H1 (cell line): ENCODE measurements around the gene CPM. TPM values are rescaled to one million over a fixed set of nuclear protein-coding genes. Genes with fewer than 3 reads are reported as not detected.

ENCODE experiments used
- CTCF ChIA-PET: fragments of 300-600 bp; sonication (Branson Sonifier 250); formaldehyde crosslinking; loops from one replicate; lab custom pipeline; 2021; ENCODE audit not compliant: partially characterized antibody; lab: Charles Lee
- POLR2A ChIA-PET: fragments of 300-600 bp; sonication (Branson Sonifier 250); formaldehyde crosslinking; loops from one replicate; lab custom pipeline; 2021; ENCODE audit warnings: inconsistent platforms; ENCODE audit not compliant: partially characterized antibody; lab: Charles Lee
- DNase-seq, 2 experiments: peaks; one replicate each; pipeline versions ENCODE4 v3.0.0 to v3.0.0-alpha.2; 2010 to 2022; ENCODE audit warnings: low spot score in 2 of 2, low read depth in 1 of 2, mixed read lengths in 1 of 2
- FAIRE-seq: peaks from 2 replicates; lab custom pipeline; 2011; peaks lifted over from hg19 to GRCh38; lab: Jason Lieb, UNC
- H2AFZ ChIP-seq: 2 replicates; pipeline ENCODE4 v1.8.1; 2012; ENCODE audit warnings: low read length, inconsistent platforms
- H2AK5ac ChIP-seq: 2 replicates; pipeline ENCODE4 v1.6.1; 2013; ENCODE audit warnings: low read depth, low read length
- H2BK120ac ChIP-seq: replicated peaks from 2 replicates; pipeline ENCODE3; 2013; ENCODE audit warnings: low read depth, low read length, inconsistent platforms
- H2BK12ac ChIP-seq: 2 replicates; pipeline ENCODE4 v1.6.1; 2013; ENCODE audit warnings: low read depth, low read length
- H2BK15ac ChIP-seq: 2 replicates; pipeline ENCODE4 v1.6.1; 2013; ENCODE audit warnings: low read length
- H2BK20ac ChIP-seq: 2 replicates; pipeline ENCODE4 v1.6.1; 2013; ENCODE audit warnings: low read length
- H2BK5ac ChIP-seq: 2 replicates; pipeline ENCODE4 v1.6.1; 2013; ENCODE audit warnings: low read depth, low read length
- H3K14ac ChIP-seq: 2 replicates; pipeline ENCODE4 v1.6.1; 2013; ENCODE audit warnings: inconsistent platforms; ENCODE audit not compliant: insufficient read length
- H3K18ac ChIP-seq: 2 replicates; pipeline ENCODE4 v1.6.1; 2013; ENCODE audit warnings: low read length; ENCODE audit errors: extremely low read depth
- H3K23ac ChIP-seq: 2 replicates; pipeline ENCODE4 v1.6.1; 2013; ENCODE audit warnings: inconsistent platforms; ENCODE audit not compliant: insufficient read length
- H3K23me2 ChIP-seq: 2 replicates; pipeline ENCODE4 v1.6.1; 2013; ENCODE audit warnings: low read depth, low read length
- H3K27ac ChIP-seq: 2 replicates; pipeline ENCODE4 v1.6.1; 2011; ENCODE audit warnings: low read depth, low read length, inconsistent platforms
- H3K27me3 ChIP-seq, 4 experiments: replicated peaks in 1 of 4; 1 replicate in 1 of 4; 2 replicates in 3 of 4; pipeline versions ENCODE4 v1.6.1 to v1.8.1; 2011 to 2013; ENCODE audit warnings: low read length in 3 of 4, mild to moderate bottlenecking in 3 of 4, inconsistent platforms in 2 of 4, mixed read lengths in 2 of 4, moderate library complexity in 1 of 4; ENCODE audit not compliant: control insufficient read depth in 3 of 4, insufficient read depth in 3 of 4; ENCODE audit errors: extremely low read depth in 1 of 4
- H3K36me3 ChIP-seq, 4 experiments: 2 replicates each; pipeline versions ENCODE4 v1.6.1 to v1.8.1; 2011 to 2013; ENCODE audit warnings: mild to moderate bottlenecking in 4 of 4, low read length in 3 of 4, moderate library complexity in 2 of 4, control low read depth in 1 of 4, inconsistent platforms in 1 of 4; ENCODE audit not compliant: insufficient read depth in 4 of 4, control insufficient read depth in 2 of 4
- H3K4ac ChIP-seq: replicated peaks from 2 replicates; pipeline ENCODE3; 2013; ENCODE audit warnings: low read length, low read depth, mixed read lengths, inconsistent platforms; ENCODE audit not compliant: insufficient read length
- H3K4me1 ChIP-seq, 4 experiments: replicated peaks in 1 of 4; 1 replicate in 1 of 4; 2 replicates in 3 of 4; pipeline versions ENCODE4 v1.6.1 to v1.8.1; 2011 to 2013; ENCODE audit warnings: low read length in 3 of 4, inconsistent platforms in 2 of 4, mixed read lengths in 1 of 4; ENCODE audit not compliant: insufficient read depth in 4 of 4, control insufficient read depth in 3 of 4
- H3K4me2 ChIP-seq, 2 experiments: 2 replicates each; pipeline versions ENCODE4 v1.6.1 to v1.8.1; 2011 to 2013; ENCODE audit warnings: low read depth in 2 of 2, low read length in 2 of 2, control low read depth in 1 of 2, inconsistent platforms in 1 of 2, mild to moderate bottlenecking in 1 of 2; ENCODE audit not compliant: insufficient read depth in 1 of 2
- H3K4me3 ChIP-seq, 4 experiments: fragments of 200-600, 300-600 bp in 1 of 4; sonication (generic), shearing (Covaris generic), sonication (Bioruptor Twin) in 1 of 4; 2 replicates each; pipeline versions ENCODE4 v1.5.1 to v1.8.1; 2011 to 2016; ENCODE audit warnings: low read length in 4 of 4, low read depth in 3 of 4, control low read depth in 2 of 4, inconsistent platforms in 2 of 4, mild to moderate bottlenecking in 2 of 4, mixed read lengths in 1 of 4, moderate library complexity in 1 of 4; ENCODE audit not compliant: insufficient read depth in 2 of 4; ENCODE audit errors: extremely low read depth in 1 of 4
- H3K56ac ChIP-seq: replicated peaks from 2 replicates; pipeline ENCODE3; 2013; ENCODE audit warnings: low read depth, mild to moderate bottlenecking, mixed read lengths, low read length, inconsistent platforms; ENCODE audit not compliant: insufficient read length
- H3K79me1 ChIP-seq: 2 replicates; pipeline ENCODE4 v1.6.1; 2013; ENCODE audit warnings: low read depth, low read length, control low read depth
- H3K79me2 ChIP-seq, 2 experiments: 2 replicates each; pipeline versions ENCODE4 v1.6.1 to v1.8.1; 2012 to 2013; ENCODE audit warnings: low read length in 2 of 2, mild to moderate bottlenecking in 2 of 2, inconsistent platforms in 1 of 2; ENCODE audit not compliant: insufficient read depth in 2 of 2, control insufficient read depth in 1 of 2
- H3K9ac ChIP-seq, 4 experiments: replicated peaks in 1 of 4; 1 replicate in 1 of 4; 2 replicates in 3 of 4; pipeline versions ENCODE4 v1.6.1 to v1.8.1; 2011 to 2013; ENCODE audit warnings: low read depth in 3 of 4, low read length in 3 of 4, control low read depth in 2 of 4, mild to moderate bottlenecking in 2 of 4, moderate library complexity in 2 of 4, inconsistent platforms in 1 of 4; ENCODE audit errors: extremely low read depth in 1 of 4
- H3K9me3 ChIP-seq, 2 experiments: 2 replicates each; pipeline versions ENCODE4 v1.6.1 to v1.8.1; 2012 to 2013; ENCODE audit warnings: mild to moderate bottlenecking in 2 of 2, moderate library complexity in 2 of 2, control low read depth in 1 of 2, inconsistent platforms in 1 of 2, low read depth in 1 of 2, low read length in 1 of 2, mixed read lengths in 1 of 2; ENCODE audit not compliant: insufficient read depth in 2 of 2
- H4K20me1 ChIP-seq, 2 experiments: replicated peaks in 1 of 2; 2 replicates each; pipeline versions ENCODE3 to v1.8.1; 2011 to 2013; ENCODE audit warnings: inconsistent platforms in 2 of 2, low read length in 2 of 2, mild to moderate bottlenecking in 1 of 2; ENCODE audit not compliant: insufficient read depth in 2 of 2, control insufficient read depth in 1 of 2
- H4K5ac ChIP-seq: 2 replicates; pipeline ENCODE4 v1.6.1; 2013; ENCODE audit warnings: low read length, low read depth, mixed read lengths, inconsistent platforms; ENCODE audit not compliant: insufficient read length
- H4K8ac ChIP-seq: 2 replicates; pipeline ENCODE4 v1.8.0; 2013; ENCODE audit warnings: mild to moderate bottlenecking, moderate library complexity, low read length, inconsistent platforms; ENCODE audit not compliant: insufficient read depth; ENCODE audit errors: extremely low read depth
- H4K91ac ChIP-seq: replicated peaks from 2 replicates; pipeline ENCODE3; 2013; ENCODE audit warnings: low read length, mixed read lengths, inconsistent platforms; ENCODE audit not compliant: insufficient read length
- CEBPB ChIP-seq: IDR thresholded peaks from 2 replicates; pipeline ENCODE4 v1.6.1; 2012; ENCODE audit warnings: low read depth, low read length
- EZH2 ChIP-seq: fragments of 200-600 bp; sonication (generic); IDR thresholded peaks from 2 replicates; pipeline ENCODE4 v1.7.1; 2012; ENCODE audit warnings: low read depth, mild to moderate bottlenecking, moderate library complexity, low read length, inconsistent platforms; ENCODE audit not compliant: severe bottlenecking
- HDAC6 ChIP-seq: IDR thresholded peaks from one replicate; pipeline ENCODE4 v1.7.1; 2012; ENCODE audit warnings: low read depth, mild to moderate bottlenecking, inconsistent platforms, low read length, moderate library complexity
- POLR2A ChIP-seq, 2 experiments: IDR thresholded peaks; 1 replicate in 1 of 2; 2 replicates in 1 of 2; pipeline ENCODE4 v1.6.1; 2011; ENCODE audit warnings: low read depth in 2 of 2, low read length in 2 of 2, mild to moderate bottlenecking in 2 of 2; ENCODE audit errors: control extremely low read depth in 1 of 2
- POLR2AphosphoS5 ChIP-seq: IDR thresholded peaks from 2 replicates; pipeline ENCODE4 v1.6.1; 2011; ENCODE audit warnings: low read depth, low read length
- SRF ChIP-seq: IDR thresholded peaks from 2 replicates; pipeline ENCODE4 v1.6.1; 2011; ENCODE audit warnings: mild to moderate bottlenecking, low read depth, low read length, moderate library complexity
- TEAD4 ChIP-seq: IDR thresholded peaks from 2 replicates; pipeline ENCODE4 v1.6.1; 2012; ENCODE audit warnings: low read depth, low read length, inconsistent platforms, mixed read lengths
- WGBS, 2 experiments: shearing (Covaris generic) in 1 of 2; methylation state at CpG; one replicate each; pipeline versions ENCODE4 v1.1.6 to v1.1.7; 2013 to 2015; ENCODE audit warnings: low lambda C conversion rate in 2 of 2, mixed read lengths in 2 of 2, inconsistent platforms in 1 of 2, low coverage in 1 of 2, missing lambda C conversion rate in 1 of 2; ENCODE audit not compliant: insufficient replicate concordance in 2 of 2, insufficient coverage in 1 of 2, insufficient read length in 1 of 2; ENCODE audit errors: extremely low coverage in 1 of 2, missing lambda C conversion rate in 1 of 2; 5-methylcytosine and 5-hydroxymethylcytosine counted together
- polyA plus RNA-seq, 7 experiments: library from polyadenylated mRNA; depleted of rRNA in 3 of 7; stranded (reverse) in 5 of 7; unstranded in 2 of 7; fragments of >200 nt in 5 of 7; fragments of 200-250 nt in 2 of 7; gene quantifications; 1 replicate in 5 of 7; 2 replicates in 1 of 7; 4 replicates in 1 of 7; pipeline versions ENCODE4 v1.2.1 to v1.2.3, GENCODE V29; 2011 to 2013; ENCODE audit warnings: missing spikeins in 2 of 7, mixed read lengths in 2 of 7
- total RNA-seq: library from RNA; stranded (reverse); fragmentation: NEBNext Ultra II Directional; extraction: Animal tissue kit (Norgen Biotek cat#: 25700); gene quantifications from 2 replicates; pipeline ENCODE4 v1.2.1, GENCODE V29; 2021

Gene CPM
- total and polyA plus RNA-seq, 2 of the 8 experiments (the other 6 are each of a cell fraction or from before 2014, with no cell fraction given), result 0.33 to 3.1 TPM

DNA sequence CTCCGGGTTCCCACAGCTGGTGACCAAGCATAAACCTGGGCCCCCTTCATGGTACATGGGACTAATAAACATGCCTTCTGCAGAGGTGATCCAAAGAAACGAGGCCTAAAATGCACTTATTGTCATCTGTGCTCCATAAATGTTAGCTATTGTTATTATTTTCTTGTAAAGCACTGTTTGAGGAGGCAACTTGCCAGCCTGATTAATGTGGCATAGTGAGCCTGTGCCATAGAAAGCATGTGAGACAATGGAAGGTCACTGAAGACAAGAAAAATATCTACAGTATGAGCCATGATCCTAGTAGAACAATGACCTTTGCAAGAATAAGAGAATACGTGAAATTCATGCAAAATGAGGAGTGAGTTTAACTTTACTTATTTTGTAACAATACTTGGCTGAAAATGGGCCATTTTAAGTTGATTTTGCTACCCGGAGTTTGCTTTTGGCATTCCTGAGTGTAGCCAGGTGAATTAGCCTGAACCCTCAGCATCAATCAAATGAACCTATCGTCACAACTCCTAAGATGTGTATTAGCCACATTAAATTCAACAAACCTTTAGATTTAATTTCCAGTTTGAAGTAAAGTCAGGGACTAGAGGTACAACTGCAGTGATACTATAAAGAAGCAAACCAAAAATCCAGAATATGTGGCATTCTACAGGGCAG is 52.2 kb downstream of the CPM start:
- Histone ChIP-seq H3K27ac (no peak overlapping the region), H3K79me2 (no peaks in the 10 kb centered on the region), H4K8ac (no peak overlapping the region), H3K36me3 (no peaks in the 10 kb centered on the region), H3K79me1 (no peaks in the 10 kb centered on the region), H2BK5ac (no peak overlapping the region), H2BK120ac (no peak overlapping the region), H2BK12ac (no peak overlapping the region), H3K23me2 (no peaks in the 10 kb centered on the region), H4K5ac (no peak overlapping the region), H2AFZ (no peak overlapping the region), H2BK20ac (no peak overlapping the region), H3K4me2 (no peak overlapping the region), H3K4me3 (no peak overlapping the region), H3K4me1 (no peaks in the 10 kb centered on the region), H3K4ac (no peak overlapping the region), H3K9ac (no peak overlapping the region), H2AK5ac (no peak overlapping the region), H4K20me1 (no peaks in the 10 kb centered on the region), H3K56ac (no peak overlapping the region), H3K14ac (no peak overlapping the region), H3K9me3 (peaks cover 0 to 4% of the 10 kb centered on the region in 2 experiments; a peak in 1 of 4 replicates), H3K27me3 (no peaks in the 10 kb centered on the region), H3K18ac (no peak overlapping the region), H4K91ac (no peak overlapping the region), H3K23ac (no peak overlapping the region), H2BK15ac (no peak overlapping the region)
- FAIRE-seq (no peak), DNase-seq (no peak)
- WGBS, 2 experiments, result 86% methylated on average over 5 of the region's 5 CpGs; no CpG with 5 or more reads in 1 of the 2 experiments
- ChIA-PET CTCF (interaction anchor here (0.7 to 1.4 kb wide), 5 partner anchors 10 to 840 kb away, joined by 3 to 7 read pairs (median 4); no protein-coding TSS in a partner anchor), POLR2A (interaction anchor here (0.8 kb wide), 1 partner anchor 17 kb away, joined by 6 read pairs; no protein-coding TSS in a partner anchor)
- TF ChIP-seq POLR2A (IDR thresholded peaks at IDR 0.05; ENCODE audit: control extremely low read depth in 1 of 2, low read depth in 2 of 2, low read length in 2 of 2) (no peak), SRF (no peak), HDAC6 (no peak), TEAD4 (no peak), EZH2 (no peak), CEBPB (no peak), POLR2AphosphoS5 (no peak)
